ENCODE results near the gene SLC1A2. TPM values are rescaled to one million over a fixed set of nuclear protein-coding genes. Genes with fewer than 3 reads are reported as not detected.

SLC1A2 gene
- total and polyA plus RNA-seq, 11 donors: 0.80 to 23.5 (median 5.2) TPM

GRCh38 chr11:35436581-35437250, 17.4 kb upstream of the SLC1A2 start:
- WGBS, 4 donors: 90 to 98% (median 94%) methylated on average over 2 of the region's 2 CpGs
- TF ChIP-seq POLR2A (IDR thresholded peaks at IDR 0.05) (no peak), CTCF (IDR thresholded peaks at IDR 0.05) (no peak)
- intact Hi-C loops (cut with DNase I): no loop called here
- Histone ChIP-seq H3K4me3 (no peak overlapping the region), H3K27me3 (peaks cover 0 to 9% (median 0%) of the 10 kb centered on the region in 9 donors), H3K9me3 (no peaks in the 10 kb centered on the region), H3K27ac (no peak overlapping the region), H3K4me1 (no peaks in the 10 kb centered on the region), H3K36me3 (peaks cover 0 to 11% (median 0%) of the 10 kb centered on the region in 9 donors)
- no peak for ATAC-seq
- DNase-seq: no peak

- TF ChIP-seq POLR2A (IDR thresholded peaks at IDR 0.05): no peak
- no peak for TF ChIP-seq CTCF (IDR thresholded peaks at IDR 0.05)
- H3K9me3 ChIP-seq: no peaks in the 10 kb centered on the region
- peaks cover 0 to 12% (median 0%) of the 10 kb centered on the region in 9 donors for H3K27me3 ChIP-seq
- ATAC-seq (no peak), DNase-seq (no peak)
- WGBS, 4 donors: 68 to 78% (median 72%) methylated on average over 3 of the region's 3 CpGs
- H3K4me1 ChIP-seq: no peaks in the 10 kb centered on the region
- intact Hi-C loops (cut with DNase I): no loop called here
- H3K4me3 ChIP-seq: no peak overlapping the region
- peaks cover 0 to 12% (median 0%) of the 10 kb centered on the region in 9 donors for H3K36me3 ChIP-seq
- no peak overlapping the region for H3K27ac ChIP-seq
Observed at GRCh38 chr11:35433588-35433987, 14.2 kb upstream of the SLC1A2 start.

GRCh38 chr11:35432464-35432863, 13.1 kb upstream of the SLC1A2 start:
- ATAC-seq (no peak), DNase-seq (no peak)
- 88 to 92% (median 90%) methylated on average over 10 to 14 of the region's 14 CpGs for WGBS, 4 donors
- peaks cover 0 to 12% (median 0%) of the 10 kb centered on the region in 9 donors for H3K36me3 ChIP-seq
- peaks cover 0 to 5% (median 0%) of the 10 kb centered on the region in 12 donors for H3K4me1 ChIP-seq
- H3K27ac ChIP-seq: no peak overlapping the region
- TF ChIP-seq CTCF (IDR thresholded peaks at IDR 0.05): no peak
- TF ChIP-seq POLR2A (IDR thresholded peaks at IDR 0.05): no peak
- H3K9me3 ChIP-seq: no peaks in the 10 kb centered on the region
- H3K27me3 ChIP-seq: peaks cover 0 to 10% (median 0%) of the 10 kb centered on the region in 9 donors
- no peak overlapping the region for H3K4me3 ChIP-seq
- intact Hi-C loops (cut with DNase I): no loop called here

- intact Hi-C loops (cut with DNase I): no loop called here
- Histone ChIP-seq H3K4me1 (peaks cover 0 to 29% (median 2%) of the 10 kb centered on the region in 12 donors), H3K27me3 (peaks cover 0 to 41% (median 0%) of the 10 kb centered on the region in 9 donors), H3K27ac (peak overlapping the region in 2 of 12 donors; percentile 16 to 50), H3K4me3 (no peak overlapping the region), H3K9me3 (no peaks in the 10 kb centered on the region), H3K36me3 (peaks cover 0 to 9% (median 0%) of the 10 kb centered on the region in 9 donors)
- WGBS, 4 donors: 37 to 53% (median 45%) methylated on average over 3 of the region's 3 CpGs
- ATAC-seq (peak in 3 of 4 donors; percentile 37 to 72 (median 63)), DNase-seq (peak in 1 of 5 donors; percentile 29)
- TF ChIP-seq POLR2A (IDR thresholded peaks at IDR 0.05): no peak
- no peak for TF ChIP-seq CTCF (IDR thresholded peaks at IDR 0.05)
Observed at GRCh38 chr11:35427071-35427470, 7.7 kb upstream of the SLC1A2 start.

All from heart left ventricle (tissue), 16 donors.